Measurements from ENCODE around the gene HSPA4.

Gene HSPA4

DNA sequence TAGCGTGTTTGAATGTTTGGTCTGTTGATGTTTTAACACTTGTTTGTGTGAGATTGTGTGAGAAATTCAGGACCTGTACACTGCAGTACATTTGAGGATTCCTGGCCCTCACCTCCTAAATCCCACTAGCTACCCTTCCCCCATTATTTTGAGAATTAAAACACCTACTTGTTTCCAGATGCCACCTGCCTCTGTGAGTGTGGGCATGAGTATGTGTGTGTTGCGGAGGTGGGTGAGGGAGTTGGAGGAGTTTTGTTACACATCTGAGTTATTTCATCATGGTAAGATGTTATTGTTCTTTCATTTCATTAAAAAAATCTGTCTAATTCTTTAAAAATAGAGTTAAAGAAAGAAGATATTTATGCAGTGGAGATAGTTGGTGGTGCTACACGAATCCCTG is 36.3 kb downstream of the HSPA4 start:
- DNase-seq: peak in 3 of 56 donors; percentile 2 to 34 (median 4)

GRCh38 chr5:133091034-133091433 is 39.2 kb downstream of the HSPA4 start:
- no peak for DNase-seq

DNA sequence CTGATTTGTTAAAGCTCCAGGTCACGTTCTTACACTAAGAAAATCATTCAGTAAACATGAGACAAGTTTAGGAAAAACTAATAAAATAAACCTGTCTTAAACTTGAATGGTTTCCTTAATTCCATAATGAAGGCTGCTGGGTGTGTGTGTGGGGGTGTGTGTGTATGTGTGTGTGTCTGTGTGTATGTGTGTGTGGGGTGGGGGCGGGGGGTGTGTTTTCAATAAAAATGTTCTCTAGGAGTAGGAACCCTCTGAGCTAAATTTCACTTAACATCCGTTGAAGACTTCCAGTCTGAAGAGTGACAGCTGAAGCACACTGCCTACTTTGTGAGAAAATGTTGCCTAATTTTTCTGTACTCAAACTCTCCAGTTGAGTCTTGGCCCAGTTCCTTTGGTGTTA is 54.5 kb downstream of the HSPA4 start:
- DNase-seq: no peak

DNA sequence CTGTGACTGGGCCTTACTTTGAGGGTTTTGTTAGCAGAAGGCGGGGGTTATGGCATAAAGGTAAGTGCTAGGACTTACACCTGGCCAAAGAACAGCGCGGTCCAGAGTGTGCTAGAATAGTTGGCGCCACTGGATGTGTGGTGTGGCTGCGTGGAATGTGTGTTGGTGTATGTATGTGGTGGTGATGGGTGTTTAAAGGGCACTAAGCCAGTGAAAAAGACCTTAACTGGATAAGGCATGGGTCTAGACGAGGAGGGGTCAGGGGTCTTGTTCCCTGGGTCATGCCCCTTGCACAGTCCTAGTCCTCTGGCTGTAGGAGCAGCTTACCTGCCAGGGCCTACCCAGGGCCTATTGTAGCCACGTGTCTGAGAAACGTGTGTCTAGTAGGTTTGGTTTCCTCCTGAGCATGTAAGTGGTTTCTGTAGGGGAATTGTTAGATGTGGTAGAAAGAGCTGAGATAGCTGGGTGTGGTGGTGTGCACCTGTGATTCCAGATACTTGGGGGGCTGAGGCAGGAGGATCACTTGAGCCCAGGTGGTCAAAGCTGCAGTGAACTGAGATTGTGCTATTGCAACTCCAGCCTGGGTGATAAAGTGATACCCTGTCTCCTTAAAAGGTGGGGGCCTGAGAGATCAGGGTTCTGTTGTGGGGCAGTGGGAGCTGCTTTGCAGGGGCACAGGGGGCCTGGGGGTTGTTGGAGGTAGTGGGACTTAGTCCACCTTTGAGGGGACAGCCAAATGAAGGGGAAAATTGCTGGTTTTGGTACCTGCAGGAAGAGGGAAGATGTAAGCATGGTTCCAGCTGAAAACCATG is 55.2 kb downstream of the HSPA4 start:
- no peak for DNase-seq

GRCh38 chr5:133108481-133108921 is 56.7 kb downstream of the HSPA4 start:
- DNase-seq: peak in 13 of 56 donors; percentile 9 to 79 (median 41)

- no peak for DNase-seq
These were observed 58.1 kb downstream of the HSPA4 start for GRCh38 chr5:133109655-133110483.

- no peak for DNase-seq
These were observed 58.9 kb downstream of the HSPA4 start for GRCh38 chr5:133110709-133111108.

DNA sequence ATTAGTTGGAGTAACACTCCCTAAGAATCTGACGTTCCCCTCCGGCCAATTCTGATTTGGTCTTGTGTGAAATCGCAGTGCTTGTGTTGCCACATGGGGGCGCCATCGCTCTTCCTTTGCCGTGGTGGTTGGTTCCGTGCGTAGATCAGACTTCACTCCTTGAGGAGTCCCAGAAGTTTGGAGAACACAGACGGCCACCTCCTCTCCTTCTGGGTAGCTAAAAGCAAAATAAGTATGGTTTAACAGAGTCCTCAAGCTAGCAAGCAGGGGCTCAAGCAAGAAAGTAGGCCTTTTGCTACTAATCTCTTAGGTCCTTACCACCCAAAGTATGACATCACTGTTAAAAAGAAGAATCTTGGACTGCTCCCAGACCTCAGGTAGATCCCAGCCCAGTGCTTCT is 59.5 kb downstream of the HSPA4 start:
- DNase-seq: peak in 50 of 56 donors; percentile 13 to 92 (median 67)

- no peak for DNase-seq
These were observed 60.3 kb downstream of the HSPA4 start for GRCh38 chr5:133112026-133112660.

- DNase-seq: peak in 31 of 56 donors; percentile 15 to 85 (median 54)
These were observed 61.7 kb downstream of the HSPA4 start for GRCh38 chr5:133113331-133114061.

DNA sequence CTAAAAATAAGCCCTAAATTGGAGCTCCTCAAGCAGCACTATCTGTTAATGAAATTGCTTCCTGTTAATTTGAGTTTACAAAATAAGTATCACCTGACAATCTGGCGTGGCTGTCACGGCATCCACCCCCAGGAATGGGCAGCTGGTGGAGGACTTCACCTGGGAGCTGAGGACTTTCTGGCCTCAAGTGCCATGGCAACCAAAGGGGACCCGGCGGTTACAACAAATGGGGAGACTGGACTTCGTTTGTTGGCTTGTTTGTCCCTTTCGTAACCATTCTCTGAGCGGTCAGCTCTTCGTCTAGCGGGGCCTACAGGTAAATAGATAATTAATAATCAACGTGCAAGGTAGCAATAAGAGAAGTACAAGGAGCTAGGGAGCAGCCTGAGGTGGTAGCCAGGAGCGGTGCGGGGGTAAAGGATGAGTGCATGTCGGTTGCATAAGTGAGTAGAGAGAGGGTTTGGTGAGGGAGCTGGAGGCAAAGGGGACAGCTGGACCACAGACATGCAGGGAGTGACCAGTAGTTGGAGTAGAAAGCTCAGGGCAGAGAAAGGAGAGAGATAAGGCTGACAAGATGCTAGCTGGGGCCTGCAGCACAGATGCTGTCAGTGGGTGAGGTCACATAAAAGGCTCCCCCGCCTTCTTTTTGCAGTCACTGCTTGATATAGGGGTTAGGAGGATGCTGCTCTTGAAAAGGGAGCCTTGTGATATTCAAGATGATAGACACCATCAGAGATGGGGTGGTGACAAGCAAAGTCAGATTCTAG is 62.5 kb downstream of the HSPA4 start:
- no peak for DNase-seq

GRCh38 chr5:133114933-133115310 is 63.1 kb downstream of the HSPA4 start:
- no peak for DNase-seq

- no peak for DNase-seq
These were observed 64.8 kb downstream of the HSPA4 start for GRCh38 chr5:133116601-133117000.

DNA sequence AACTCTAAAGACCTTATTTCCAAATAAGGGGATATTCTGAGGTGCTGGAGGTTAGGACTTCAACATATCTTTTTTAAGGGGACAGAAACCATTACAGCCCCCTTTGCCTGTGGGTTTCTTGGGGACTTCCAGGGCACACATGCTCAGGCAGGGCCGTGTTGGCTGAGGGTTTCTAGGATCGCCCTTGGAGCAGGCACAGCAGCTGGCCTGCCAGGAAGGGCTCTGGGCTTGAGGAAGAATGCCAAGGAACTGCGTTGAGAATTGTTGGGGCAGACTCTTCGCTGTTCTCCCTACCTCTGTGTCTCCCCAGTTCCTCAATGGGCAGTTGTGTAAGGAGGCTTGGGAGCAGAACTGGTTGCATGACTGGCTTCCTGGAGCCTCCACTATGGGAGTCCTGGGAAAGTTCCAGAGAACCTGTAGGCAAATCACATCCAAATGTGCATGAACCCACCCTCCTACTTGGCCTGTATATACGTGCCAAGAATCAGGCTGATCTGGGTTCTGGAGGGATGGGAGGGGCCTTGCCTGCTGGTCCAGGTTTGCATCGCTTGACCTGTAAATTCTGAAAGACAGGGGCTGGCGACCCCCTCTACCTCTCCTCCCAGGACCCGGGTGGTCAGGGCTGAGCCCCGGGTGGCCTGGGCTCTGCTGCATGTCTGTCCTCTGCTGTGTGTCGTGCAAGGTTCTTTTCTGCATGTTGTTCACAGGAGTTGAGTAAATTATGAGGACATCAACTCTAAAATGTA is 65.5 kb downstream of the HSPA4 start:
- peak in 4 of 56 donors; percentile 4 to 15 (median 12) for DNase-seq

- no peak for DNase-seq
These were observed 66.2 kb downstream of the HSPA4 start for GRCh38 chr5:133117912-133118445.

DNA sequence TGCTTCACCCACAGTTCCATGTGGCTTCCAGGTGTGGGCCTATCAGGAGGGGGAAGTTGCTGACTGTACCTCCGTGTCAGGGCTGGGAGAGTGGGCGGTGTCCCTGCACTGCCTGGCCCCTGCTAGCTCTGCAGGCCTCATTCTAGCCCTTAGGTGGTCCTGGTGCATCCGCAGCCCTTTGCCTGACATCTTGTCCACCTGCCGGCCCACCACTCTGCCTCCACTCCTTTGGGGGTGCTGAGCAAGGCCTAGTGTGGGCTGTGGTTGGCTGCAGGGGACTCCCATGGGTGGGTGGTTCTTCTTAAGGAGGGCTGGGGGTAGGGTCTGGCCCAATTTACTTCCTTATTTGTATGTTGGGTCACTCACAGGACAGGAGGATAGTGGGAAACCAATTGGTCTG is 66.9 kb downstream of the HSPA4 start:
- no peak for DNase-seq

DNA sequence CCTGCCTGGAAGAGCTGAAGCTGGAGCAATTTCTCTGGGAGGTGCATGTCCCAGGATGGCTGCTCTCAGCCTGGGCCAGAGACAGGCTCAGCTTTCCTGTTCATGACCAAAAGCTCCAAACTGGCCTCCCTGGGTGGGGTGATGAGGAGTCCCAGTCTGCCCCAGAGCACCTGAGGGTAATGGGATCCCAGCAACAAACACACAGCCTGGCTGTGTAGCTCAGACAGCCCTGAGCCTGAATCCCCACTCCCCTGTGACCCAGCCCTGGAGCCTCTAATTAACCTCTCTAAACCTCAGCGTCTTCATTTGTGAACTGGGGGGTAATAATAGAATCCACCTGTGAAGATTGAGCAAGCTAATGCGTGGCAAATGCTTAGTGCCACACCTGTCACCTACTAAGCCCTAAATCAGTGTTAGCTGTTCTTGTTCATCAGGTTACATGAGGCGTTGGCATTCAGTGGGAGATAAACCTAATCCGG is 67.5 kb downstream of the HSPA4 start:
- peak in 8 of 56 donors; percentile 23 to 67 (median 42) for DNase-seq

DNA sequence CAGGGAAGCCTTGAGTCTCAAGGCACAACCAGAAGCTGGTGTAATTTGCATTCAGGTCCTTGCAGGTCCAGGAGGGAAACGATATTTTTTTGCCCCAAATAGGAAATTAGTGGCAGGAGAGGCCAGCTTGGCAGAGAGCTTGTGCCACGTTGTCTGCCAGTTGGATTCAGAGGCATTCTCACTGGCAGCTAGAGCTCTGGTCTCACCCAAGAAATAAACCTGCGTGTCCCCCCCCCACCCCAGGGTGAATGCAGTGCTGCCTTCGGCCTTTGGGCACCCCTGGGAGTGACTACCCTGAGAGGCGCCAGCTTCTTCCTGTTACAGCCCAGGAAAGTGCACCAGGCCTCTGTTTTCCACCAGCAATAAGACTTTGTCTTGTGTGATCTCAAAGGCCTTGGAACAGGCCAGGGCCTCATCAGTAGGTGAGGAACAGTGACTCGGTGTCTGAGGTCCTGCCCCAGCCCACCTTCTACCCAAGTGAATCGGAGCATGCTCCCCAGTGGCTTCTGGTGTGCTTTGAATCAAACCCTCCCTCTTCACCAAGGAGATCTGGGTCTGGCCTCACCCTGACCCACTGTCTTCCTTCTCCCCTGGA is 68.4 kb downstream of the HSPA4 start:
- DNase-seq: peak in 16 of 56 donors; percentile 2 to 51 (median 27)

DNA sequence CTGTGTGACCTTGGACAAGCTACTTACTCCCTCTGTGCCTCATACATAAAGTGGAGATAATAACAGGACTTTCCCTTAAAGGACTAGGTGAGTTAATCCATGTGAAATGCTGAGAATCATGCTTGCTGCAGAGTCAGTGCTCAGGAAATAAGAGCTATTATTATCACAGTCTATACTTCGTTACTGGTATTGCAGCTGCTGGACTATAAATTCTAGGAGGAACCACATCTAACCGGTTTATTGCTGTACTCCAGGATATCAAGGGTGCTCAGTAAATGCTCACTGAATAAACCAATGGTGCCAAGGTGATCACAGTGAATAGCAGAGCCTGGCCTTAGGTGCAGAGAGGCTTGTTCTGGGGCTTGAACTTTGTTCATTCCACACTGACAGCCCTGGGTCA is 69.3 kb downstream of the HSPA4 start:
- no peak for DNase-seq

Measured in nucleus accumbens (tissue), 56 donors.